Measurements from ENCODE around the gene CTTNBP2. TPM values are rescaled to one million over a fixed set of nuclear protein-coding genes. Genes with fewer than 3 reads are reported as not detected.
"Not testable (repeated sequence)": the region's sequence is repeated elsewhere in the genome, so short reads cannot be mapped to it uniquely, and the experiment has no call there.

Gene CTTNBP2
- polyA plus RNA-seq, 3 donors = 28.7 to 33.5 (median 32.1) TPM

DNA sequence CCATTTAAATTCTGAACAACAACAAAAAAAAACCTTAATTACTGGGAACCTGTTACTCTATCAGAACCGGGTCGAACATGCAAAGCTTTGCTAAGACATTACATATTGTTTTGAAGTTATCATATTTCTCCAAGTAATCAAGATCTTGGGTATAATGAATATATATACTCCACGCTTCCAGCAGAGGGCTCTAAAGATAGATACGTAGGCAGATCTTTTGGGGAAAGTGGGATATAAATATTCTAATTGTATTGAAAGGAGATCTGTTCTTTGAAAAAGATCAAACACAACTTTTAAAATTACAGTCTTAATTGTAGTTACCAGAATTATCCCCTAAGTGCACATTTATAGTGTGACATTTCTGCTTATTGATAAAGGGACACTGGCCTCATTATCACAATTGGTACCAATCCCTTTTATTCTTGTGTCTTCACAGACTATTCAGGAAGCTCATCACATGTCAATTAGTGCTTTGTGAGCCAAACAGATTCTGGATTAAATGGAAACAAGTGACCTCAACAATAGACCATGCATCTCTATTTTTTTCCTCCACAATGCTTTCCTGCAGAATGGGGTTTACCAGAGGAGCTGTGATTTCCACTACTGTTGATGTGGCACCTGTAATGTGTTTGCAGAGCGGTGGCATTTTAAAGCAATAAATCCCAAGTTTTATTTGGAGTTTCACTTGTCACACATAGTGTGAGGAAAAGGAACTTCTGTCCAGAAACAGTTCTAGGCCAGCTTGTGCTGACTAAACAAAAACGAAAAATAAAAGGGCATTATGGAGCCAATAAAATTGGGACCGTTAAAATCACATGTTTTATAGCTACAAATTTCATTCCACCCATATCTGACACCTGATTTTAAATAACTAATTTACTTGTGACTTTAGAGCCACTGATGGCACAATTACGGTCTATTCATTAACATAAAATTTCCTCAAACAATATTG, 122.4 kb downstream of the CTTNBP2 start:
- no peak for DNase-seq (ENCODE audit: low read depth in 3 of 3, low spot score in 2 of 3)

DNA sequence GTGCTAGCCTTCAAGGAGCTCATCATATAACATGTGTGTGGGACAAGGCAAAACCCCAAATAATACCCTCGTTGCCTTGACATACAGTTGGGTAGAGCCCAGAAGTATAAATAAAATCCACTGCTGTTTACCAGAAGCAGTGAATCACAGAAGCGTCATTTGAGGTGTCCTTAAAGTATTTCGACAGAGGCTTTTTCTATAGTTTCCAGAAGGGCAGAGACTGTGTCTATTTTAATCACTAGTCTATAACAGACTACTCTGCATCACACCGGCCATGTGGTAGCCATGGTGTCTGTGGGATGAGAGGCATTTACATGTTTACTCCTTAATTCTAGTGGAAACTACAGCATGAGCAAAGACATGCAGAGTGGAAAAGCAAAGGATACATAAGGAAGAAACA, 131.3 kb downstream of the CTTNBP2 start:
- no peak for DNase-seq (ENCODE audit: low read depth in 3 of 3, low spot score in 2 of 3)

DNA sequence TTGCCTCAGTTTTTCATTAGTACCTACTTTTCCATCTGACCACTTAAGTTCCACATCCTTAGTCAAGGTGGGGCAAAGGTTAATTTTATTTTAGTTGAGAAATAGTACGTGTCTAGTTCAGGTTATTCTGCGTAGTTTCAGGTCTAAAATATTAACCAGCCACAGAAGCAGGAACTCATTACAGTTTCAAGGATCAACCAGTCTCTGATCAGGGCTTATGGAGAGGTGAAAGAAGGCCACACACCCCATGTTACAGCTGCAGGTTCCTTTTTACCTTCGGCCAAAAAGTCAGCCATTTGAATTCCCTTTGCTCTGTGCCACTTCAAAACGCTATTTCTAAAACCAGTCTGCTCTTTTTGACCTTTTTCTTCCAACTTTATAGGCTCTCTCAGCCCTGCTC, 134.2 kb downstream of the CTTNBP2 start:
- DNase-seq (ENCODE audit: low read depth in 3 of 3, low spot score in 2 of 3) = no peak

DNA sequence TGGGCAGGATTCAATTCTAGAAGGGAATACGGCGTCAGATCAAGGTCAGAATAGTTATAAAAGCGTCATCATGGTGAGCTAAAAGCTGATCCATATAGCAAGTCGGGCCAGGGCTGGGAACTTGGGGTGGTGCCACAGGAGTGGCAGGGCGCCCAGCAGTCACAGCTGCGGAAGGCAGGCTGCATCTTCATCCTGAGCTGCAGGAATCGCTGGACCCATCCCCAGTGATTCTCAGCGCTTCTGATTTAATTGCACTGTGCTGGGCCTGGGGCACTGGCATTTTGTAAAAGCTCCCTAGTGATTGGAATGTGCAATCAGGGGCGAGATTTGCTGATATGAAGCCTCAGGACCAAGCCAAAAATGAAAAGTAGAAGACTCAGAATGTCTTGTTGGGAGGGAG, 135.3 kb downstream of the CTTNBP2 start:
- DNase-seq (ENCODE audit: low read depth in 3 of 3, low spot score in 2 of 3) = no peak

DNA sequence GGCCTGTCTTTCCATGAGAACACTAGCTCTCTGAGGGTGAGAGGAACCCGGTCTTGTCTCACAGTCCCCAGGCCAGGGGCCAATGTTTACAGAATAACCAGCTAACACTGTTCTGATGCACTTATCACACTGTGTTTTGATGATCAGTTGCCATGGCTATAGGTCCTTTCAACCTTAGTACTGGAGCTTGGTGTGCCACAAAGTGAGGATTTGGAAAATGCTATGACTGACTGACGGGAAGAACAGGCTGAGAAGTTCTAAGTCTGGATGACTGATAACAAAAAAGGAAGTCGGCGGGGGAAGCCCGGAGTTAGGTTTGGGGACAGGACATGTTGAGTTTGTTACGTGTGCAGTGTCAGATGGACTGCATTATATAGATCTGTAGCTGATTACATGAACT, 141.8 kb downstream of the CTTNBP2 start:
- no peak for DNase-seq (ENCODE audit: low read depth in 3 of 3, low spot score in 2 of 3)

DNA sequence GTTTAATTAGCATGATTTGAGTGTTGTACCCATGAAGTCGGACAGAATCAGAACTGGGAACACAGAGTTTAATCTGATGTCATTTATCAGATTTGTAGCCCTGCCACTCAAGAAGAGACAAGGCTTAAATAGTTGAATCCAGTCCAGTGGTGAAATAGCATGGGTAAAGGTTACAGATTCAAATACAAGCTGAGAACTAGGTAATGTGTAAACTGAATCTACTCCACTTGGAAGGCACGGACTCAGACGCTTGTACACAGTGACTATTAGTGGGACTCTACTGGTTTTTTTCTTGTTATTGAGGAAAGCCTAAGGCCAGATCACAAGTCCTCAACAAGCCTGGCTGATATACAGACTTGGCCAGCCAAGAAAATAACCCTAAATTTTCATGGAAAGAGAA, 142.9 kb downstream of the CTTNBP2 start:
- no peak for DNase-seq (ENCODE audit: low read depth in 3 of 3, low spot score in 2 of 3)

DNA sequence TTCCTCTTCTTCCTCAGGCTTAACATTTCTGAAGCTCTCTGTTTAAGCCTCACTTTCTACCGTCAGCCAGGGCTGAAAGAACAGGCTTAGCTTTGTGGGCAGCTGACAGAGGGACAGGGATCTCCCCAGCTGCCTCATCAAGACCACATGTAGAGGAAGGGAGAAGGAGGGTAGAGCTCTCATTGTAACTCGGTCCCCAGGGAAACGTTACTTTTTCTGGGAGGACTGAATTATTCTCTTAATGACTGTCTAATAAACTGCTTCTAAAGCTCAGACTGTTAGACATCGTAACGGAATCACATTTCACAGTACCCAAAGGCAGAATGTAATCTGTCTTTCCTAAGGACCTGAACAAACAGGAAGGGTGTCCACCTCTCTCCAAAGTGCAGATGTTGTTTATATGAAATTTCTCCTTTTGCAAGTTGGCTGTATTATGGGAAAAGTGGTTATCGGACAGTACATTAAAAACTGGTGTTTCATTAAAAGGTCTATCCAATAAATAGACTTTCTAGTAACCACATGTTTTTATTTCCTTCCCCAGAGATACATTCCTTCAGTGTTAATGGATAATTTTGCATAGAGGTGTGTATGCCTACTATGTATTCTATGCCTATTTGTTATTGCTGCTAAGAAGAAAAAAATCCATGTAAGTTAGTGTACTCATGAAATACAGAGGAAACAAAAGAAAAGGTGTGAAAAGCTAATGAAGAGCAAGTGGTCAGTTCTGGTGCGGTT, 144.2 kb downstream of the CTTNBP2 start:
- no peak for DNase-seq (ENCODE audit: low read depth in 3 of 3, low spot score in 2 of 3)

DNA sequence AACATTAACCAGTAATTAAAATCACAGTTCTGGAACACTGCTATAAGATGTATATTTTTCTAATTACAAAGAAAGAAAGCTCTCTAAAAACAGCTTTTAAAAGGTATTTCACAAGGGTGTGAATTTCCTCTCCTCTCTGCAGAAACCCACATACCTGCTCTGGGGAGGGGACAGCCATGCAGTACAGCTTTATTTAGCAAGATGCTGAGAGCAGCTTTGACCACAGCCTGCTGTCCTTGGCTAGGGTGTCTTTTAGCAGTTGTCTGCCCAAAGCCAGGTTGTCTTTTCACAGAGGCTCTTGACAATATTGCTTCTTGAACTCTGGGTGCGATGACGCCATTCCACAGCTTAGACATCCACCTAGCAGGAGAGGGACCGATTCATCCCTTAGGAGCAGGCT, 148.3 kb downstream of the CTTNBP2 start:
- DNase-seq (ENCODE audit: low read depth in 3 of 3, low spot score in 2 of 3) = no peak

DNA sequence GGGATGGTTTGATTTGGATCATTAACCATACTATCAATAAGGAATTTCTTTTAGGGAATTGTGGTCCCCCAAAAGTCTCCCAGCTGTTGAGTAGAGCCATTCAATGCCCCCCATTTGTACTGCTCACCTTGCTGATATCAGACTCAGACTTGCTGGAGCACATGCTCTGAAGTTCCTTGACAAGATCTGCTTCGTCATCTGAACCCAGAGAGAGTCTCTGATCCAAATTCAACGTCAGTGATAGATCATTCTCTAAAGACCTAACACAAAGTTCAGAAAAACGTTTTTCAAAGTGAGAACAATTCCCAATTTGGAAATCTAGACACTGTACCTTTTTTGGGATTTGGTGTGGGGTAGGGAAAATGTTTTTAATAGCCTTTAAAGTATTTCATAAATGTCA, 153.9 kb downstream of the CTTNBP2 start:
- no peak for DNase-seq (ENCODE audit: low read depth in 3 of 3, low spot score in 2 of 3)

DNA sequence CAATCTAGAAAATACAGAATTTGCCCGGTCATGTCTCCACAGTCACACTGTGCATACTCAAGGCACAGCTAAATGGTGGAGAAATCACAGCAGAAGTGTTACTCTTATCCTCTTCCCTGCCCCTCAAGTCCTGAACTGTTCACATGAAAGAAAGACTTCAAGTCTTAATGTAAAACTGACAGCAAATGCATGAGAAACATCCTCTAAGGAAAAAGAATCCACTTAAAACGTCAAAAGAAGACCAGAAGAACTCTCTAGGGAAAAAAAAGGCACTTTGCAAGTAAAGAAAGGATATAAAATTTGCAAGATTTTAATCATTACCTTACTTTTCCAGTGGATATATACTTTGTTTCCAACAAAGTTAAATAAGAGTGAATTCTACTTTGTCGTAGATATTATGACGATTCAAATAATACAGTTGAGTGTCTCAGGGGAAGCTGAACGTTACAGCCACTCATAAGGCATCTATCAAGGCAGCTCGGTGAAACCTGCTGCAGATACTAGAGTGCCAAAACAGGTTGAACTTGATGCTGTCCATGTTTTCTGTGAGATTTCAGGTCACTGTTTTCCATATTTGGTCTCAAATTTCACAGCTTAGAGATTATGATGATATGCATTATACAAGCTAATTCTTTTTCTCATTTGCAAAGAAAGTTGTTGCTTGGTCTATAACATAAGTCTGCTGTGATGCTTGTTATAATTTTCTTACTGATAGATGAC, 155.0 kb downstream of the CTTNBP2 start:
- no peak for DNase-seq (ENCODE audit: low read depth in 3 of 3, low spot score in 2 of 3)

DNA sequence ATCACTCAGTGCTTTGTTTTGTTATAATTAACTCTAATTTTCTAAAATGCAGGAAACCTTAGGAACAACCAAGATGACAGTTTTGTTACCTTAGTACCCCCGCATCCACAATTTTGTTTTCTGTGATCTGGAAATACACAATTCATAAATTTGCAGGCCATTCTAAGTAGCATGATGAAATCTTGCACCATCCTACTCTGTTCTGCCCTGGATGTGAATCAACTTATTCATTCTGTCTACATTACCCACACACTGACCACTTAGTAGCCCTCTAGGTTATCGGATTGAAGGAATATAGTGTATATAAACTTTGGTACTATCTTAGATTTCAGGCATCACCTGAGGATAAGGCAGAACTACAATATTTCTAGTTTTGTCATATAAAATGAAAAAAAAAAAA, 155.9 kb downstream of the CTTNBP2 start:
- DNase-seq (ENCODE audit: low read depth in 3 of 3, low spot score in 2 of 3) = no peak

DNA sequence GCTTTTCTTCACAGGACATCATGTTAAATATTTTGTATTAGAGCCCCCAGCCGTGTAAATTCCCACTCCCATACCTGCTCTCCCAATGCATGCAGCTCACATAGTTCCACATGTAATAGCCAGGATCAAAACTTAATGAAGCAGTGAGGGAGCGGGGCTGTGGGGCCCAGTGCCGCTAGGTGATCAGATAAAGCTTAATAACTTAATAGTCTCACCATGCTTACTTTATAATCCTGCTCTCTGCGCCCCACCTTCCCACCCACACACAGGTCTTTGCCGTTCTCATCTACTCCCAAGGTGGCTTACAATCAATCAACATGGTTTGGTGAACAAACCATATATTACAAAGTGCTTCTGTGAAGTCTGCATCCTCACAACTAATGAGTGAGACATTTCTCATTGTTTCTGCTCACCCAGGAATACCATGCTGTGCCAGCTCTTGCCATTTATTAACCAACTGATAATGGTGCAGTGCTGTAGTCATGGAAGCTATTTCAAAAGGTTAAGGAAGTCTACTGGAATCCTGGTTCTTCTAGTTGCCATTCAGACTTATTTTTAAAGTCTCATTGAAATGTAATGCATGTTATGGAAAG, 156.4 kb downstream of the CTTNBP2 start:
- no peak for DNase-seq (ENCODE audit: low read depth in 3 of 3, low spot score in 2 of 3)

DNA sequence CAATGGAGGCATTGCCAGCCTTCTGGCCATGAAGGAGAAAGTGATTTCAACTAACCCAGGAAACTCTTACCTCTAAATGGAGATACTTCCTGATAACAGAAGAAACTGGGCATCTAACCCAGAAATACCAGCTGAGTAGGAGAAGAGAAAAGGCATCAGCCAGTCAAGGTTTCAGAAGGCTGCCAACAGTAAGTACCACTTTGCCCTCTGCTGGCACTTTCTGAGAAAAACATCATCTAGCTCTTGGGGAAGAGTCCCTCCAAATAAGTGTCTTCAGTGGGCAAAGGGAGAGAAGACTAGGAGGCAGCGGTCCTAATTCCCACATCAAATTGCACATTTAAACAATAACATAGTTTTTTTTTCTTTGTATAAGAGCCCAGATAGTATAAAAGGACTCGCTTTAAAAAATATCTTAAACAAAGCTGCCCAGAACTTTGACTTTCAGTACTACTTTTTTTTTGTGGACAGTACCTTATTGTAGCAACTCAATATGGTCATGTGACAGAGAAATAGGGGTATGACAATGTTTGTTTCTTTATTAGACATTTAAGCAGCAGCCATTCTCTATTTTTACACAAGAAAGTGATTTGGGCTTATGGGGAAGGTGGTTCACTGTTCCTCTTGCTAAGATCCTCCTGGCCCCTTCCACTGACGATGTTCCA, 157.3 kb downstream of the CTTNBP2 start:
- no peak for DNase-seq (ENCODE audit: low read depth in 3 of 3, low spot score in 2 of 3)

DNA sequence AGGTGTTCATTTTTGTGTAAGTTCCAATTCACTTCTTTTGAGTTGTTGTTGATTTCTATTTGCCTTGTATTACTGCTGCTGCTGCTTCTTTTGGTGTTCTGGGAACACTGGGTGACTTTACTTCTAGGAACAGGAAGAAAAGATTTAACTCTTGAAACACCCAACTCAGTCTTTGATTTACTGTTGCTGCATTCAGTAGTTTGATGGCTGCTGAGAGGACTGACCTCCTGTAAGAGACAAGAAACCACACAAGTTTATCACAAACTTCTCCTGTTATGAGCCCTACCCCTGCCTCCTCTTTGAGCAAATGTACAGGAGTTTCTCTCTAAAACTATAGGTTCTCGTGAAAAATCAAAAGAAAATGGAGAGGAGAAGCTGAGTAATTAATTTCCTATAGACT, 161.7 kb downstream of the CTTNBP2 start:
- DNase-seq (ENCODE audit: low read depth in 3 of 3, low spot score in 2 of 3) = no peak

DNA sequence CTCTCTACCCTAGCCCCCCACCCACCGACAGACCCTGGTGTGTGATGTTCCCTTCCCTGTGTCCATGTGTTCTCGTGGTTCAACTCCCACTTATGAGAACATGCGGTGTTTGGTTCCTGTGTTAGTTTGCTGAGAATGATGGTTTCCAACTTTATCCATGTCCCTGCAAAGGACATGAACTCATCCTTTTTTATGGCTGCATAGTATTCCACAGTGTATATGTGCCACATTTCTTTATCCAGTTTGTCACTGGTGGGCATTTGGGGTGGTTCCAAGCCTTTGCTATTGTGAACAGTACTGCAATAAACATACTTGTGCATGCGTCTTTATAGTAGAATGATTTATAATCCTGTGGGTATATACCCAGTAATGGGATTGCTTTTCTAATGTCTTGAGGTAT, 165.1 kb downstream of the CTTNBP2 start:
- not testable (repeated sequence) for DNase-seq (ENCODE audit: low read depth in 3 of 3, low spot score in 2 of 3)

DNA sequence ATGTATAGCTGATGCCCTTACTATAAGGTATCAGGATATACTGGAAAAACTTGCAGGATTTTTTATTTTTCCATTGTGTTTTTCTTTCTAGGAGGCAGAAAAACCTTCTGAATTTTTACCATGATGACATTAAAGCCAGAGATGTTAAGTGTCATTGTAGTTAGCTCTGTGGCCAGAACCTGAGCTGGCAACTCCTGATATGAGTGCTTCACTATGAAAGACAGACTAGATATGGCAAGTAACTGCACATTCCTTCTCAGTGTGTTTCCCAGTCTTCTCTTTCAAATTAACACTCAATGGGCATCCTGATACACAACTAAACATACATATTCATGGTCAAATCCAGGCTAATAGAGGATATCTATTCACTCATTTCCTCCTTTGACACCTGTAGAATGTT, 166.2 kb downstream of the CTTNBP2 start:
- no peak for DNase-seq (ENCODE audit: low read depth in 3 of 3, low spot score in 2 of 3)

DNA sequence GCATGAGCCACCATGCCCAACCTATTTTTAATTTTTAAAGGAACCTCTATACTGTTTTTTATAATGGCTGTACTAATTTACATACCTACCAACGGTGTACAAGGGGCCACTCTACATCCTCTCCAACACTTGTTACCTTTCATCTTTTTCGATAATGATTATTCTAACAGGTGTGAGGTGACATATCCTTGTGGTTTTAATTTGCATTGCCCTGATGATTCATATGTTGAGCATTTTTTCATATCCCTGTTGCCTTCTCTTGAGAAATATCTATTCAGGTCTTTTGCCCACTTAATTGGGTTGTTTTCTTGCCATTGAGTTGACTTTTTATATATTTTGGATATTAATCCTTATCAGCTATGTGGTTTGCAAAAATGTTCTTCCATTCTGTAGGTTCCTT, 167.0 kb downstream of the CTTNBP2 start:
- no peak for DNase-seq (ENCODE audit: low read depth in 3 of 3, low spot score in 2 of 3)

DNA sequence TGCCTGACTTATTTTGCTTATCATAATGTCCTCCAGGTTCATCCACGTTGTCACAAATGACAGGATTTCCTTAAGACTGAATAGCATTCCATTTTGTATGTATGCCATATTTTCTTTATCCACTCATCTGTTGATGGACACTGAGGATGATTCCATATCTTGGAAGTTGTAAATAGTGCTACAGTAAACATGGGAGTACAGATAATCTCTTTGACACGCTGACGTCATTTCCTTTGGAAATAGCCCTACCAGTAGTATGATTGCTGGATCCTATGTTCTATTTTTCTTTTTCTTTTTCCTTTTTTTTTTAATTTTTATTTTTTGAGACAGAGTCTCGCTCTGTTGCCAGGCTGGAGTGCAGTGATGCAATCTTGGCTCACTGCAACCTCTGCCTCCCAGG, 167.6 kb downstream of the CTTNBP2 start:
- no peak for DNase-seq (ENCODE audit: low read depth in 3 of 3, low spot score in 2 of 3)

DNA sequence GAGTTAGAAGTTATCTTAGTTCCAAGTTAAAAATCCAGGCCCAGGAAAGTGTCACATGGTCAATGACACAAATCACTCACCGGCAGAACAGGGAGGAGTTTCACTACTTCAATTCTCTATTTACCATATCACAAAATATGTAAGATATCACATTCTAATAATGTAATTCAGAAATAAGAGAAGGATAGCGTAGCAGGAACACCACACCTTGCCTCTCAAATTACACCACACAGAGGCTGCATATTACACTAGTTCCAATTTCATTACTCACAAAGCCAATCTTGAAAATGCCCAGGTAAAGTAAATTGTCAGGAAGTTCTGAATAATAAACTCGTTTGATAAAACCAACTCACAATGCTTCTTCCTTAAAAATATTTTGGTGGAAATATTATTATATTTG, 169.2 kb downstream of the CTTNBP2 start:
- no peak for DNase-seq (ENCODE audit: low read depth in 3 of 3, low spot score in 2 of 3)

DNA sequence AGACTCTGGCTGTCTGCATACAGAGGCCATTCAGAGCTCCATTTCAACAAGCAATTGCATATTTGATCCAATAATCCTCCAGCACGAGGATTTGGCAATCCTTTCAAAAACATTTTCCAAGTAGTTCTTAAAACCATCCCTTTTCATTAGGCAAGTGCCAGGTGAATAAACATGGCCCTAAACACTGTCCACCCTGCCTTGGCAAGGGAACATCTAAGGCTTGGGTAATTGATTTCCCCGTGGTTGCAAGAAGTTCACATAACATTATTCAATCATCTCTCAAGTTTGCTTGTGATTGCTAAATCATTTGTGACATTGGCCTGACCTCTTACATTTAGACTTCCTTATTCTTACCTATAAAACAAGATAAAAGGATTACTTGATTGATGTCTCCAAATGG, 175.2 kb downstream of the CTTNBP2 start:
- DNase-seq (ENCODE audit: low read depth in 3 of 3, low spot score in 2 of 3) = no peak
